T-cell (primary cell): ENCODE measurements around the gene DNAJC6. TPM values are rescaled to one million over a fixed set of nuclear protein-coding genes. Genes with fewer than 3 reads are reported as not detected.

Experiments
- ATAC-seq, 4 experiments: fragments of 200-7000 bp in 3 of 4; fragments of 150-1000 bp in 1 of 4; cut with Tn5 transposase; replicated peaks in 1 of 4; 1 replicate in 3 of 4; 2 replicates in 1 of 4; pipeline ENCODE4 v1.10.0; 2021; ENCODE audit warnings: moderate library complexity in 3 of 4, mild to moderate bottlenecking in 2 of 4, moderate number of reproducible peaks in 1 of 4
- CTCF ChIA-PET, 2 donors: fragments of 300-600 bp; sonication (Branson Sonifier 250); formaldehyde crosslinking; loops; one replicate each; lab custom pipeline; 2022; ENCODE audit warnings: antibody characterized with exemption in 2 of 2; lab: Charles Lee
- POLR2A ChIA-PET, 2 donors: fragments of 300-600 bp; sonication (Branson Sonifier 250); formaldehyde crosslinking; loops; one replicate each; lab custom pipeline; 2022; ENCODE audit warnings: antibody characterized with exemption in 2 of 2; lab: Charles Lee
- DNase-seq, 35 experiments: peaks; one replicate each; pipeline versions ENCODE4 v3.0.0 to v3.0.0-alpha.2; 2013 to 2023
- H3K27ac ChIP-seq: one replicate; pipeline ENCODE4 v1.5.1; 2013; ENCODE audit warnings: low read length
- H3K27me3 ChIP-seq, 2 experiments: replicated peaks in 1 of 2; 1 replicate in 1 of 2; 2 replicates in 1 of 2; pipeline versions ENCODE4 v1.6.1 to v1.7.0; 2013; ENCODE audit warnings: low read length in 1 of 2, mixed read lengths in 1 of 2; ENCODE audit not compliant: control insufficient read depth in 2 of 2, insufficient read depth in 2 of 2; ENCODE audit errors: extremely low read depth in 1 of 2
- H3K36me3 ChIP-seq, 2 donors: 1 replicate in 1 of 2; 2 replicates in 1 of 2; pipeline versions ENCODE4 v1.6.1 to v1.7.0; 2013; ENCODE audit warnings: low read length in 1 of 2; ENCODE audit not compliant: control insufficient read depth in 2 of 2, insufficient read depth in 1 of 2; ENCODE audit errors: extremely low read depth in 1 of 2
- H3K4me1 ChIP-seq, 2 experiments: 1 replicate in 1 of 2; 2 replicates in 1 of 2; pipeline versions ENCODE4 v1.6.1 to v1.7.0; 2013; ENCODE audit warnings: low read length in 2 of 2, mixed read lengths in 1 of 2; ENCODE audit not compliant: insufficient read depth in 2 of 2, control insufficient read depth in 1 of 2; ENCODE audit errors: extremely low read depth in 1 of 2
- H3K4me3 ChIP-seq, 2 donors: 1 replicate in 1 of 2; 2 replicates in 1 of 2; pipeline versions ENCODE4 v1.5.1 to v1.7.0; 2013; ENCODE audit warnings: mild to moderate bottlenecking in 2 of 2, low read length in 1 of 2, moderate library complexity in 1 of 2; ENCODE audit not compliant: control insufficient read depth in 1 of 2; ENCODE audit errors: extremely low read depth in 1 of 2
- H3K9me3 ChIP-seq: 2 replicates; pipeline ENCODE4 v1.7.0; 2013
- H3K27ac Mint-ChIP-seq, 2 donors: one replicate each; pipeline ENCODE4 v1.8.0; 2020 to 2021; ENCODE audit warnings: mild to moderate bottlenecking in 2 of 2, mixed read lengths in 2 of 2
- H3K27me3 Mint-ChIP-seq, 2 donors: one replicate each; pipeline ENCODE4 v1.8.0; 2021 to 2022; ENCODE audit warnings: mixed read lengths in 2 of 2
- H3K36me3 Mint-ChIP-seq: one replicate; pipeline ENCODE4 v1.8.0; 2021; ENCODE audit warnings: mixed read lengths
- H3K4me1 Mint-ChIP-seq, 3 donors: one replicate each; pipeline ENCODE4 v1.8.0; 2020 to 2022; ENCODE audit warnings: mixed read lengths in 3 of 3, mild to moderate bottlenecking in 1 of 3
- H3K4me3 Mint-ChIP-seq, 3 donors: one replicate each; pipeline ENCODE4 v1.8.0; 2020 to 2022; ENCODE audit warnings: mild to moderate bottlenecking in 3 of 3, mixed read lengths in 3 of 3, moderate library complexity in 3 of 3
- H3K9me3 Mint-ChIP-seq, 3 donors: one replicate each; pipeline ENCODE4 v1.8.0; 2020 to 2022; ENCODE audit warnings: mixed read lengths in 3 of 3
- WGBS: methylation state at CpG from one replicate; pipeline ENCODE4 v1.1.5; 2013; ENCODE audit warnings: missing lambda C conversion rate; ENCODE audit not compliant: insufficient coverage; 5-methylcytosine and 5-hydroxymethylcytosine counted together
- total RNA-seq, 35 experiments: library from RNA in 6 of 35; stranded (reverse) in 6 of 35; fragments of 120-200 nt in 1 of 35; gene quantifications; one replicate each; pipeline versions ENCODE4 v1.2.1 to v1.2.4 and lab custom pipeline; 2013 to 2026

DNAJC6 gene
- total RNA-seq, 5 donors from 2014 or later (not counting 1 experiment from before 2014, with no cell fraction given), result 1.4 to 5.2 (median 2.4) TPM

- peaks cover 3 to 12% of the 10 kb centered on the region in 2 experiments for H3K4me1 ChIP-seq
- H3K36me3 Mint-ChIP-seq, result peaks cover 16% of the 10 kb centered on the region
- peak overlapping the region in 1 of 2 donors; percentile 21 for H3K27ac Mint-ChIP-seq
- no peak overlapping the region for H3K4me3 ChIP-seq
- no peak for ATAC-seq
- H3K27me3 Mint-ChIP-seq, result no peaks in the 10 kb centered on the region
- no peak for DNase-seq
- no peaks in the 10 kb centered on the region for H3K36me3 ChIP-seq
- CTCF ChIA-PET, result interaction anchor here (0.6 to 1.4 kb wide), 5 partner anchors 22 to 243 kb away, joined by 3 to 7 read pairs (median 4); partner anchors contain the start of genes LEPR (in 1 of the 2) and LEPROT (in 1 of the 2)
- WGBS, result 92% methylated on average over 2 of the region's 2 CpGs
- no peak overlapping the region for H3K4me3 Mint-ChIP-seq
- H3K27me3 ChIP-seq, result no peaks in the 10 kb centered on the region
- H3K27ac ChIP-seq, result no peak overlapping the region
- peaks cover 13 to 17% (median 14%) of the 10 kb centered on the region in 3 donors for H3K9me3 Mint-ChIP-seq
- POLR2A ChIA-PET, result interaction anchor here (0.6 kb wide), 2 partner anchors 137 to 964 kb away, joined by 3 to 4 read pairs; no protein-coding TSS in a partner anchor
- H3K9me3 ChIP-seq, result no peaks in the 10 kb centered on the region
- peaks cover 18 to 24% (median 22%) of the 10 kb centered on the region in 3 donors for H3K4me1 Mint-ChIP-seq
Measured at GRCh38 chr1:65458730-65459396, 149.5 kb downstream of the DNAJC6 start.

GRCh38 chr1:65459397-65459768, 150.0 kb downstream of the DNAJC6 start:
- ChIA-PET POLR2A (interaction anchor here in 1 of 2 donors (0.6 kb wide), 1 partner anchor 138 kb away, joined by 4 read pairs; no protein-coding TSS in a partner anchor), CTCF (interaction anchor here (0.6 to 1.4 kb wide), 5 partner anchors 23 to 244 kb away, joined by 3 to 7 read pairs (median 4); partner anchors contain the start of genes LEPR (in 1 of the 2) and LEPROT (in 1 of the 2))
- WGBS, result no CpG with 5 or more reads among the region's 1 CpG
- H3K9me3 Mint-ChIP-seq, result peaks cover 14 to 17% (median 14%) of the 10 kb centered on the region in 3 donors
- H3K36me3 Mint-ChIP-seq, result peaks cover 18% of the 10 kb centered on the region
- no peak overlapping the region for H3K4me3 Mint-ChIP-seq
- Histone ChIP-seq H3K4me3 (no peak overlapping the region), H3K36me3 (no peaks in the 10 kb centered on the region), H3K4me1 (peaks cover 3 to 12% of the 10 kb centered on the region in 2 experiments), H3K27ac (no peak overlapping the region), H3K27me3 (no peaks in the 10 kb centered on the region), H3K9me3 (no peaks in the 10 kb centered on the region)
- DNase-seq (peak in 1 of 35 experiments; percentile 16), ATAC-seq (no peak)
- no peaks in the 10 kb centered on the region for H3K27me3 Mint-ChIP-seq
- H3K27ac Mint-ChIP-seq, result no peak overlapping the region
- H3K4me1 Mint-ChIP-seq, result peaks cover 18 to 24% (median 22%) of the 10 kb centered on the region in 3 donors

Other genes starting within 250 kb of the DNAJC6 start
- gene AK4, start 161.3 kb upstream of the DNAJC6 start, total RNA-seq, result 1 to 10 TPM in 3 of 5 donors, under 1 TPM in 2; 0.18 to 2.4 (median 1.1) TPM
- 1 to 10 TPM in 4 of 5 donors, under 1 TPM in 1; 0.95 to 2.1 (median 1.3) TPM for gene LEPR, start 111.1 kb downstream of the DNAJC6 start, total RNA-seq
- gene LEPROT, start 111.1 kb downstream of the DNAJC6 start, total RNA-seq, result 10 to 100 TPM; 17.8 to 27.0 (median 21.7) TPM